ENCODE results near the gene PRELP. TPM values are rescaled to one million over a fixed set of nuclear protein-coding genes. Genes with fewer than 3 reads are reported as not detected.
"Not testable (repeated sequence)": the region's sequence is repeated elsewhere in the genome, so short reads cannot be mapped to it uniquely, and the experiment has no call there.

PRELP gene
- polyA plus RNA-seq, 1 donor = 1.3 TPM

DNA sequence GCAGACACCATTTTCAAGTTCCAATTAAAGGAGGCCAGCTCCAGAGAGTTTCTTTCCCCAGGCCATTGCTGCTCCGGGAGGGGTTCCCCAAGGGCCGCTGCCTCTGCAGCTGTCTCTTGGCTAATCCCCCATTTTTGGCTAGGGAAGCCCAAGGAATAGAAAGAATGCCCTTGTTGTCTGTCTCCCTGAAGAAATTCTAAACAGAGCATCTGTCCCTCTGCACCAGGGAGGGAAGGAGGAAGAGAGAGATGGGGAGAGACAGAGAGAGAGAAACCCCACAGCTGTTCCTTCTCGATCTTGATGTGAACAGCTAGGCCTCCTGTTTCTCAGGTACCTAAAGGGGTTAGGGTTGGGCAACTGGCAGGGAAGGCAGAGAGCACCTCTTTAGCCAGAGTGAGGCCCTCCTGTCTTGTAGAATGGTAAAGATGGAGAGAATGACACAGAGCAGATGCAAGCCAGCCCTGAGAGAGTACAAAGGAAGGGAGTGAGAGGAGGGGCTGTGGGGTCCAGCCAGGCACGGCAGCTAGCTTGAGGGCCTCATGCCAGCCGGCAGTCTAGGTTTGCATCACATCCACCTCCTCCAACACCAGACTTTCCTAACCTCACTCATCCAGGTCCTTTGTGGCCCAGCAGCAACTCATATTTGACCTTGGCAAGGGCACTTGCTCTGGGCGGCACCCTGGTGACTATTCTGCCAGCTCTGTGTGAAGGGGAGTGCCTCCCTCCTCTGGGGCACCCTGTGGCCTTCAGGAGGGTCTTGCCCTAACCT is 31.4 kb downstream of the PRELP start:
- no peak for DNase-seq

DNA sequence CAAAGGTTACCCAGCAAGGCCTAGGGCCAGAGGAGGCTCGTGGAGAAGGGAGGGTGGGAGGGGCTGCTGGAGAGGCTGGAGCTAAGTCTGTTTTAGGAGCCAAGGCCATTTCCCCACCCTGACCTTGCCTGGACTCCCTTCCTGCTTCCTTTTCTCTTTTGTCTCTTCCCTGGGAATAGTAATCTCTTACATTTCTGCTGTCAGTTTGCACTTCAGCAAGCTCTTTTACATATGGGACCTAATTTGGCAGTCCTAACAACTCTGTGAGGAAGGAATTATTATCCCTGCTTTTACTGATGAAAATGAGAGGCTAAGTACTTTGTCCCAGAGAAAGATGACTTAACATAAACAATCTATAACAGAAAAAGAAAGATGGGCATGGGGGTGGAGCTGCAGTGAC is 32.2 kb downstream of the PRELP start:
- DNase-seq = no peak

DNA sequence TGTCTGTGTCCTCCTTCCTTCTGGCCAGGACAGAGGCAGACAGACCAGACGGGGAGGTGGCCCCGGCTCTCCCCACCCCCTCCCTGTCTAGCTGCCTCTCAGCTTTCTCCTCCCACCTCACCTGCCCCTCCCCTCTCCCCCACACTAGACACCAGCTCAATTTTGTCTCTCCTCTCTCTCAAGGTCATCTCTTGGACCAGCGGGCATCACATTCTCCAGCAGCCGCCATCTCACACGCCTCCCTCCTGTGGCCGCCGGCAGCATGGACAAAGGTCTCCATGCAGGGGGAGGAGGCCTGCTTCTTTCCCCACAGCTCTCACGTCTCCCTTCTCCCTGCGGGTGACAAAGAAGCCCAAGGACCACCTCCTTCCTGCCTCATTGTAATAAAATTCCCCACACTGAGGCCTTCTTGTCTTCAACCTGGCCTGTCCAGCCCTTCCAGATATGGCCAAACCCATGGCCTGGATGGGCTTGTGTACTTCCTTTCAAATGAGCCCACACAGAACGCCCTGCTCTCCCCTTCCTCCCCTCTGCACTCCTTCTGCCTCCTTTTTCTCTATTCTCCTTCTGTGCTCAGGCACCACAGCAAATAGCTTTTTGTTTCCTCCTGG is 33.0 kb downstream of the PRELP start:
- no peak for DNase-seq

GRCh38 chr1:203509135-203509534 is 33.5 kb downstream of the PRELP start:
- DNase-seq = no peak

DNA sequence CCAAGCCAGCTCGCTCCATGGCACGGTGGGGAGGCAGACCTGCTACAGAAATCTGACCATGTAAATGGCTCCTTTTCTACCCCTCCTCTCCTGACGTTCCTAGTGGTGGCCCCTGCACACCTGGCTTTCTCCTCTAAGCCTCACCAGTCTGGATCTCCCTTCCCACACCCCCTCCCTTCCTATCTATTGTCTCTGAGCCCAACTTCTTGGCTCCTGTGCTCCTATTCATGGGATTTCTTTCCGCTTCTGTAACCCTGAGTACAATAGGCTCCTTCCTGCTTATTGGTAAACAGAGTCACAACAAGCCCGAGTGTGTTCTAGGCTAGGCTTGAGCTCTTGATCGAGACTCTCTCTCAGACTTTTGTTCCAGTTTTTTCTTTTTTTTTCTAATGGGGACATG is 35.9 kb downstream of the PRELP start:
- DNase-seq = no peak

DNA sequence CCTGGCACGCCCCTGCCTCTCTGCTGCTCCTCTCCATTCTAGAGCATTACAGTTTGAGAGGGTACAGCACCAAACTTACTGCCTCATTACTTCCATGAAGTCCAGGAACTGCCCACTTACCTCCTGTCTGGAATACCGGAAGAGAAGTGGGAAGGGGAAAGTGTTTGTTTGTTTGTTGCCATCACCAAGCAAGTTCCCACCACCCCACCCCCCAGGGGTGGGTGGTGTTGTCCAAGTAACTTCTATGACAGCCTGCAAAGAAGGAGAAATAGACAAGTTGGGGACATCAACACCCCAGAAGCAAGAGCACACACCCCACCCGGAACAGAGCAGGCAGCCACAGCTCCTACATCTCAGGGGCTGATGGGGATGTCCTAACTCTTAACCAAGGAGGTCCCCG is 36.3 kb downstream of the PRELP start:
- no peak for DNase-seq

GRCh38 chr1:203512517-203512847 is 36.9 kb downstream of the PRELP start:
- DNase-seq = no peak

DNA sequence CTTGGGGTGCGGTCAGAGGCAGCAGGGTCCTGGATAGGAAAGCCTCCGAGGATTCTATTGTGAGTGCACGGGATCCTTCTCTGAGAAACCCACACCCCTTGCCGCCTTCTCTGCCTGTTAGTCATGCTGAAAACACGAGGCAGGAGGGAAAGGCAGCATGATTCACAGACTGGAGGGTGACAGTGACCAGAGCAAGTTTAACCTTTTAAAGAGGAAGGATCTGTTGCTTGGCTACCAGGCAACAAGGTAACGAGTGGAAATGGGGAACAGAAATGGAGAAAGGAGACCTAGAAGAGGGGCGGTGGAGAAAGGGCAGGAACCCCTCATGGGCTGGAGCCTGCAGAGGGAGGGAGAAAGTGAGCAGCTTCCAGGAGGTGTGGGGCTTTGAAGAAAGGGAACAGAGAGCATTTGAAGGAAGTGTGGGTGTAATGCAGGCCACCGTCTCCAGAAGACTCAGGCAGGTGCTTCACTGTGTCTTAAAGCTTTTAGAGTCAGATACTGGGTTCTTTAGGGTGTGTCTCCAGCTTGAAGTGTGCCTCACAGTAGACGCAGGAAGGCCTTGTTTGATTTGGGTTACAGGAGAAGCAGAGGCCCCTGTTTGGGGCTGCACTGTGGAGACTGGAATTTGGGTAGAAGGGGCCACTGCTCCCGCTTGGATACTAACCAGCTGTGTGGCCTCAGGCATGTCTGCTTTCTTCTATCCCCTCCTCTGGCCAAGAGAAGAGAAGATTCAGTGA is 37.4 kb downstream of the PRELP start:
- no peak for DNase-seq

GRCh38 chr1:203513585-203514031 is 38.0 kb downstream of the PRELP start:
- no peak for DNase-seq

DNA sequence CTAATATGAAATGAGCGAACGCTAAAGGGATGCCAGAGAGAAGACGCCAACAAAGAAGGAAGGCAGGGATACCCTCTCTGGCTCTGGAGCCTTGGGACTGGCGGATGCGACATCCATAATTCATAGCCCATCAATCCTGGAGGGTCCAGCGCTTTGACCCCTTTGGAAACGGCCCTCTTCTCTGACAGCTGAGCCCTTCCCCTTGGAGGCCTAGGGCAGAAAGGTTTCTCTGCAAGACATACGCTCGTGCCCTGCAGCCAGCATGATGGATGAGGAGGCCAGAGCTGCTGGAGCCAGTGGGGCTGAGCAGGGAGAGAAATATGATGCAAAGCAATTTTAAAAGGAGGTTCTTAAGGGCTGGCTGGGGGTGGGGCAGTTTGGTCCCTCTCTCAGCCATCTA is 40.6 kb downstream of the PRELP start:
- DNase-seq = no peak

DNA sequence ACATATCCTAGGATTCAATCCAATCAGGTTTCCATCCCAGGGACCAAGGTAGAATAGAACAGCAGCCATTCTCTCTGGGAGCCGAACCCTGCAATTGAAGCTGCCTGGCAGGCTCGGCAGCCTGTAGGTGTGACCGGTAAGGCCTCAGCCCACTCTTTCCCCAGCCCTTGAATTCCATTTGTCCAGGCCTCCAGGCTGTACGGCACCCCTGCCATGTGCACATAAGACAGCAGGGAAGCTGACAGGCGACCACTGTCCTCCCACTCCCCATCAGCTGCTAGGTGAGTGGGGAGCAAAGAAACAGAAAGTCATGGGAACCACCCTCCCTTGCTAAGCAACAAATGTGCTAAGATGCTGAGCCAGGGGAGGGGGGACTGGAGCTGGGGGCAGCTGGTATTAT is 41.3 kb downstream of the PRELP start:
- DNase-seq = no peak

GRCh38 chr1:203517426-203518110 is 42.0 kb downstream of the PRELP start:
- DNase-seq = no peak

DNA sequence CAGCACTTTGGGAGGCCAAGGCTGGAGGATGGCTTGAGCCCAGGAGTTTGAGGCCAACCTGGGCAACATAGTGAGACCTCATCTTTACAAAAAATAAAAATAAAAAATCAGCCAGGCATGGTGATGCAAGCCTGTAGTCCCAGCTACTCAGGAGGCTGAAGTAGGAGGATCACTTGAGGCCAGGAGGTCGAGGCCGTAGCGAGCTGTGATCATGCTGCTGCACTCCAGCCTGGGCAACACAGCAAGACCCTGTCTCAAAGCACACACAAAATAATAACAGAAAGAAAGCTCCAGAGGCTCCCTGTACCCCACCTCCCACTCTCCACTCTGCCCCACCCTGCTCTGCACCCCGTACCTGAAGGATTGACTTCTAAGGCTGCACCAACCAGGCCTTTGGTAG is 42.5 kb downstream of the PRELP start:
- not testable (repeated sequence) for DNase-seq

DNA sequence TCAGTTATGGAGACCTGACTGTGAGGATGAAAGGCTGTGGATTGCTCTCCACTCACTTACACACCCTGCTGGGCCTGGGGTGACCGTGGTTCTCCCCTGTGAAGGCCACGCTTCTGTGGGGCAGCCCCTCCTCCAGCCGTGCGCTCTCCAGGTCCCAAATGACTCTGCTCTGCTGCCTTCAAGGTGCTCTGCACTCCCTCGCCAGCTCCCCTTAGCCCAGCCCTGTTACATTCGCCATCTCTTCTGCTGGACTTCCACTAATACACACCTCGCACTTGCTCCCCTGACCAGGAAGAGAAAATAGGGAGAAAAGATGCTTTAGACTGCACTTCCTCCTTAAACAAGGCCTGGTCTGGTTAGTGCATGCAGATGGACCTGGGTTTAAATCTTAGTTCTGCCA is 42.9 kb downstream of the PRELP start:
- no peak for DNase-seq

GRCh38 chr1:203519053-203519840 is 43.6 kb downstream of the PRELP start:
- no peak for DNase-seq

DNA sequence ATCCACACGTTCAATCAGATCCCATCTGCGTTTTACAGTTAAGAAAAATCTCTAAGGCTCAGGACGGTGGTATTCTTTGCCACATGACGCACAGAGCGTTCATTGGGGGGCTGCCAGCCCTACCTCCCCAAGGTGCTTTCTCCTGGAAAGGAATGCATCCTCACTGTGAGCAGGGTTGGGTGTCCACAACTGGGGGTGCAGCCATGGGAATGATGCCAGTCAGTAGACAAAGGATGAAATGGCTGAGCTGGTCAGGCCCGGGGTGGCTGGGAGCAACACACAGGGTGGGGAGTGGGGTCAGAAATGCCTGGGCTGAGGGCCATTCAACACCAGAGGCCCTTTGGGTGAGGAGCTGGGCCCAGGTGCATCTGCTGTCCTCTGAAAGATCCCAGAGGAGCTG is 44.3 kb downstream of the PRELP start:
- no peak for DNase-seq

DNA sequence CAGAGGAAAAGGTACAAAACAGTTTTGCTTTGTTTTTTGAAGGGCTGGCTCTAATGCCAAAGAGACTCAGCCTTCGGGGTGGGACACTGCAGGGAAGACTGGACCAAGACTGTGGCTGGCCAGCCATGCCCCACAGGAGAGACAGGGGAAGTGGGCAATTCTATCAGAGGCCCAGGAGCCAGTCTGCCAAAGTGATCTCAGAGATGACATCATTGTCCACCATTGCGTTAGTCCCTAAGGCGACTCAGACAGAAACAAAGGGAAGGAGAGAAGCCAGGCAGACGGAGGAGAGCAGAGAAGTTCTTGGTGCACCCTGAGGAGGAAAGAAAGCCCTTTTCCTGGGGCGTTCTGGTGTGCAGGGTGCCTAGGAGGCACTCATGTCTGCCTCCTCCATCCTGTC is 44.7 kb downstream of the PRELP start:
- DNase-seq = no peak

GRCh38 chr1:203521074-203521794 is 45.6 kb downstream of the PRELP start:
- DNase-seq = no peak

DNA sequence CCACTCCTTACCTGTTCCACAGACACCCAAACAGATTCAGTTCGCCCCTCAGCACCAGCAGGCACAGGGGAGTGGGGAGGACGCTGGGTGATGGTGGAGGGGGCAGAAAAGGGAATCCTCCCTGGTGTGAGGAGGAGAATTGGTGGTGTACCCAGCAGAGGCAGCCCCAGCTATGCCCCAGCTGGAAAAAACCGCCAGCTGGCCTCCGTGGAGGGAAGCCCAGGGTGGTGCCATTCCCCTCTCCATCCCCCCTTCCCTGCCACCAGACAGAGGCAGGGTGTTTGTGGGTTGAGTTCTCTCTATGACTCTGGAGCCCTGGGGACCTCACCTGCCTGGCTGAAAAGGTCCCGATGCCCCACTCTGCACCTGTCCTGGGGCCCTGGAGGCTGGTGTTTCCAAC is 46.2 kb downstream of the PRELP start:
- DNase-seq = no peak

DNA sequence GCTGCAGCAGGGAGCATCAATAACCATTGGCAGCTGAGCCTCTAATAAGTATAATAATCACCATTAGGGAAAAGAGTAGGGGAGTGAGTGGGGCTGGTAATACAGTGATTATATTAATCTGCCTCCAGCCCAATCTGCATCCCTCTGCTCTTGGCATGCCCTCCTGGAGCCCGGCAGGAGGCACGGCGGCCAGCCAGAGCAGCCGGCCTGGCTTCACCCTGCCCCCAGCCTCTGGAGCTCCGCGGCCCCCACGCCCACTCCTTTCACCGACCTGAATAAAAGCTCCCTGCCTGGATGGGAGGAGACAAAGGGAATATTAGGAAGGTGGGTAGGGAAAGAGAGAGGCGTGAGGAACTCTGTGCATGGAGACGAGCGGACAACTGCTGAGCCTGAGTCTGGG is 46.6 kb downstream of the PRELP start:
- DNase-seq = no peak

DNA sequence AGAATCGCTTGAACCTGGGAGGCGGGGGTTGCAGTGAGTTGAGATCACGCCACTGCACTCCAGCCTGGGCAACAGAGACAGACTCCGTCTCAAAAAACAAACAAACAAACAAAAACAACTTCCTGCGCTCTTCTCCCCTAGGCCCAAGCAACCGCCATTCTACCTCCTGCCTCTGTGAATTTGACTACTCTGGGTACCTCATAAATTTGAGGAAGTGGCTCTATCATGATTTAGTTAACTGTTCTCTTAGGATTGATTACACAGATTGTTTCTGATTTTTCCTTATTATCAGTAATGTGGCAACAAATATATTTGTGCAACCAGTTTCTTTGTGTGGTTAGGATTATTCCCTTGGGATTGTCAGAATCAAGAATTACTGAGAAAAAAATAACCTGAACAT is 48.1 kb downstream of the PRELP start:
- no peak for DNase-seq
